GM12878 (cell line): ENCODE results near the gene CMTM4. TPM values are rescaled to one million over a fixed set of nuclear protein-coding genes. Genes with fewer than 3 reads are reported as not detected.

Experiments used
- ATAC-seq: fragments of 200-7000 bp; cut with Tn5 transposase; 3 replicates; pipeline ENCODE4 v1.9.1; 2020; ENCODE audit warnings: mild to moderate bottlenecking, moderate library complexity
- BruUV-seq: library from RNA; stranded (reverse); fragments of 400-500 nt; replicated peaks from 2 replicates; lab custom pipeline; 2021; lab: Mats Ljungman, UMichigan
- CTCF ChIA-PET: fragments of 300-600 bp; sonication (Branson Sonifier 250); formaldehyde crosslinking; extraction: SDS; loops from one replicate; lab custom pipeline; 2021; ENCODE audit warnings: inconsistent platforms; lab: Yijun Ruan, JAX
- POLR2A ChIA-PET: fragments of 350-600 bp; formaldehyde crosslinking; extraction: SDS; loops from one replicate; lab custom pipeline; 2021; ENCODE audit warnings: inconsistent platforms; lab: Charles Lee
- RAD21 ChIA-PET: fragments of 300-600 bp; sonication (Branson Sonifier 250); formaldehyde crosslinking; loops from one replicate; lab custom pipeline; 2023; ENCODE audit warnings: antibody characterized with exemption; ENCODE audit not compliant: unreplicated experiment; lab: Charles Lee
- SMC1A ChIA-PET: fragments of 300-600 bp; sonication (Branson Sonifier 250); formaldehyde crosslinking; loops from one replicate; lab custom pipeline; 2023; ENCODE audit not compliant: unreplicated experiment, uncharacterized antibody; lab: Charles Lee
- DNase-seq: peaks from one replicate; pipeline ENCODE4 v3.0.0-alpha.2; 2011; ENCODE audit warnings: low read depth, low spot score
- FAIRE-seq: peaks from 3 replicates; lab custom pipeline; 2011; peaks lifted over from hg19 to GRCh38; lab: Jason Lieb, UNC
- H2AFZ ChIP-seq: 2 replicates; pipeline ENCODE4 v1.6.0; 2011; ENCODE audit warnings: low read depth, low read length, control low read depth; ENCODE audit not compliant: control insufficient read depth
- H3K27ac ChIP-seq: 2 replicates; pipeline ENCODE4 v1.5.1; 2011; ENCODE audit warnings: control low read depth; ENCODE audit not compliant: control insufficient read depth, insufficient read depth
- H3K27me3 ChIP-seq, 2 experiments: replicated peaks in 1 of 2; 2 replicates each; pipeline versions ENCODE4 v1.6.0 to v1.6.1; 2011; ENCODE audit warnings: low read length in 1 of 2; ENCODE audit not compliant: control insufficient read depth in 2 of 2, insufficient read depth in 2 of 2
- H3K36me3 ChIP-seq, 2 experiments: 2 replicates each; pipeline ENCODE4 v1.5.1; 2011; ENCODE audit warnings: low read length in 1 of 2; ENCODE audit not compliant: control insufficient read depth in 2 of 2, insufficient read depth in 2 of 2
- H3K4me1 ChIP-seq: 2 replicates; pipeline ENCODE4 v1.6.1; 2011; ENCODE audit warnings: mild to moderate bottlenecking, low read length, moderate library complexity, mixed read lengths; ENCODE audit not compliant: control insufficient read depth, insufficient read depth
- H3K4me2 ChIP-seq: 2 replicates; pipeline ENCODE4 v1.6.0; 2011; ENCODE audit warnings: control low read depth; ENCODE audit not compliant: control insufficient read depth, insufficient read depth
- H3K4me3 ChIP-seq: fragments of 200-600 bp; sonication (generic); 2 replicates; pipeline ENCODE4 v1.5.1; 2016
- H3K79me2 ChIP-seq: 2 replicates; pipeline ENCODE4 v1.6.0; 2011; ENCODE audit warnings: low read length; ENCODE audit not compliant: control insufficient read depth, insufficient read depth
- H3K9ac ChIP-seq: 2 replicates; pipeline ENCODE4 v1.8.0; 2011; ENCODE audit warnings: low read length, control low read depth, mixed read lengths; ENCODE audit not compliant: control insufficient read depth, insufficient read depth
- H3K9me3 ChIP-seq: replicated peaks from 3 replicates; pipeline ENCODE4 v1.5.1; 2011; ENCODE audit warnings: mild to moderate bottlenecking, low read length; ENCODE audit not compliant: control insufficient read depth, insufficient read depth
- H4K20me1 ChIP-seq: 2 replicates; pipeline ENCODE4 v1.6.0; 2011; ENCODE audit not compliant: control insufficient read depth, insufficient read depth
- CBX5 ChIP-seq: sonication (generic); IDR thresholded peaks from 2 replicates; pipeline ENCODE4 v1.6.1; 2016; ENCODE audit warnings: low read depth, moderate library complexity, mild to moderate bottlenecking, inconsistent platforms
- CHD2 ChIP-seq: IDR thresholded peaks from 2 replicates; pipeline ENCODE4 v1.6.1; 2011; ENCODE audit warnings: low read depth, low read length, improper control_type of control experiment, borderline replicate concordance
- EP300 ChIP-seq, 2 experiments: fragments of 150-350 bp in 1 of 2; IDR thresholded peaks; 2 replicates each; pipeline ENCODE4 v1.6.1; 2011 to 2012; ENCODE audit warnings: low read depth in 2 of 2, low read length in 2 of 2, borderline replicate concordance in 1 of 2, improper control_type of control experiment in 1 of 2, inconsistent platforms in 1 of 2; ENCODE audit not compliant: control insufficient read depth in 1 of 2
- GATAD2B ChIP-seq: fragments of 450-650 bp; conservative IDR thresholded peaks from 2 replicates; pipeline ENCODE4 v1.6.1; 2017; ENCODE audit warnings: low read depth, mild to moderate bottlenecking, moderate library complexity
- MAX ChIP-seq: IDR thresholded peaks from 2 replicates; pipeline ENCODE4 v1.6.1; 2012; ENCODE audit warnings: low read depth, low read length, improper control_type of control experiment
- MTA2 ChIP-seq: fragments of 450-650 bp; IDR thresholded peaks from 2 replicates; pipeline ENCODE4 v1.6.1; 2016; ENCODE audit warnings: low read depth, mild to moderate bottlenecking, moderate library complexity
- MXI1 ChIP-seq: fragments of 150-350 bp; IDR thresholded peaks from 2 replicates; pipeline ENCODE4 v1.6.1; 2011; ENCODE audit warnings: low read depth, mild to moderate bottlenecking, inconsistent platforms, low read length, improper control_type of control experiment
- NFYA ChIP-seq: IDR thresholded peaks from 2 replicates; pipeline ENCODE4 v1.6.1; 2011; ENCODE audit warnings: low read depth, mild to moderate bottlenecking, low read length, improper control_type of control experiment, borderline replicate concordance
- NR2C1 ChIP-seq: fragments of 450-650 bp; IDR thresholded peaks from 2 replicates; pipeline ENCODE4 v1.6.1; 2017; ENCODE audit warnings: antibody characterized with exemption, mild to moderate bottlenecking, moderate library complexity
- SIX5 ChIP-seq: IDR thresholded peaks from 2 replicates; pipeline ENCODE4 v1.6.1; 2011; ENCODE audit warnings: mild to moderate bottlenecking, low read depth, low read length, moderate library complexity; ENCODE audit not compliant: severe bottlenecking
- SMAD1 ChIP-seq: fragments of 450-650 bp; IDR thresholded peaks from 2 replicates; pipeline ENCODE4 v1.6.1; 2018; ENCODE audit warnings: mild to moderate bottlenecking, low read depth; ENCODE audit not compliant: partially characterized antibody
- TCF12 ChIP-seq: IDR thresholded peaks from 2 replicates; pipeline ENCODE4 v1.6.1; 2011; ENCODE audit warnings: low read depth, mild to moderate bottlenecking, low read length
- TCF3 ChIP-seq: IDR thresholded peaks from 2 replicates; pipeline ENCODE4 v1.6.1; 2012; ENCODE audit warnings: low read depth, mild to moderate bottlenecking, low read length, borderline replicate concordance; ENCODE audit not compliant: insufficient read depth
- ZBED1 ChIP-seq: IDR thresholded peaks from 2 replicates; pipeline ENCODE4 v1.6.1; 2016; ENCODE audit warnings: borderline replicate concordance
- WGBS: methylation state at CpG from one replicate; pipeline ENCODE4 v1.1.6; 2016; ENCODE audit warnings: low lambda C conversion rate; ENCODE audit not compliant: insufficient replicate concordance, insufficient coverage; ENCODE audit errors: missing lambda C conversion rate; 5-methylcytosine and 5-hydroxymethylcytosine counted together
- in situ Hi-C: fragments of 300-500 bp; cut with MboI; formaldehyde crosslinking; loops from 9 replicates; pipeline ENCODE4 v1.14.3; 2018; ENCODE audit warnings: mixed read lengths
- intact Hi-C: fragments of 100-400 bp; cut with micrococcal nuclease; formaldehyde crosslinking; loops from one replicate; pipeline ENCODE4 v1.14.2; 2022; ENCODE audit not compliant: unreplicated experiment
- polyA plus RNA-seq, 11 experiments: library from polyadenylated mRNA; depleted of rRNA in 4 of 11; unstranded in 6 of 11; stranded (reverse) in 5 of 11; fragments of >200 nt; fragmentation: Nextera tagmentation in 4 of 11; fragmentation: Illumina TruSeq in 1 of 11; extraction: Ambion mirVana in 4 of 11; extraction: Trizol in 1 of 11; gene quantifications; 1 replicate in 1 of 11; 2 replicates in 10 of 11; pipeline versions ENCODE4 v1.2.1 to v1.2.3, GENCODE V29; 2011 to 2016; ENCODE audit warnings: inconsistent platforms in 2 of 11, missing spikeins in 2 of 11, low read depth in 1 of 11
- total RNA-seq, 4 experiments: library from RNA; depleted of rRNA in 3 of 4; stranded (reverse); fragments of >200 nt in 3 of 4; fragmentation: Illumina TruSeq in 1 of 4; extraction: Trizol in 1 of 4; gene quantifications; 2 replicates each; pipeline versions ENCODE4 v1.2.1 to v1.2.3, GENCODE V29; 2013 to 2021
- TF ChIP-seq, protein P1 (sequence below): fragments of 450-650 bp; IDR thresholded peaks from 2 replicates; pipeline ENCODE4 v1.6.1; 2018; ENCODE audit warnings: mild to moderate bottlenecking, low read depth, moderate library complexity; ENCODE audit not compliant: partially characterized antibody

CMTM4 gene
- total and polyA plus RNA-seq, 10 of the 15 experiments (the other 5 are each of a cell fraction or from before 2014, with no cell fraction given) = 0.02 to 0.43 (median 0.15) TPM; not detected in 2

- in situ Hi-C loops = no loop called here
- H3K27me3 ChIP-seq = no peaks in the 10 kb centered on the region
- ATAC-seq = no peak
- FAIRE-seq = no peak
- H3K9ac ChIP-seq = no peak overlapping the region
- no peak overlapping the region for H3K4me2 ChIP-seq
- no peaks in the 10 kb centered on the region for H4K20me1 ChIP-seq
- no peak overlapping the region for H2AFZ ChIP-seq
- BruUV-seq = no TSS peak
- ChIA-PET RAD21 (interaction anchor here (0.7 kb wide), 1 partner anchor 30 kb away, joined by 4 read pairs; no protein-coding TSS in a partner anchor), POLR2A (interaction anchor here (0.6 kb wide), 1 partner anchor 428 kb away, joined by 6 read pairs; no protein-coding TSS in a partner anchor), CTCF (interaction anchor here (1.0 to 1.5 kb wide), 2 partner anchors 9 kb away, joined by 3 read pairs; no protein-coding TSS in a partner anchor), SMC1A (interaction anchor here (1.0 kb wide), 2 partner anchors 9 to 137 kb away, joined by 3 read pairs; no protein-coding TSS in a partner anchor)
- no peak for DNase-seq
- intact Hi-C loops = no loop called here
- H3K27ac ChIP-seq = no peak overlapping the region
- H3K79me2 ChIP-seq = no peaks in the 10 kb centered on the region
- 7% methylated on average over 4 of the region's 4 CpGs for WGBS
- peaks cover 14% of the 10 kb centered on the region; the same call in 2 of the 3 replicates for H3K9me3 ChIP-seq
- no peak for TF ChIP-seq TCF3
- no peak for TF ChIP-seq MXI1
- TF ChIP-seq ZBED1 = no peak
- TF ChIP-seq TCF12 = no peak
- no peak for TF ChIP-seq GATAD2B
- no peak for TF ChIP-seq NR2C1
- TF ChIP-seq CBX5 = no peak
- H3K36me3 ChIP-seq = no peaks in the 10 kb centered on the region
- H3K4me3 ChIP-seq = no peak overlapping the region
- H3K4me1 ChIP-seq = peaks cover 20% of the 10 kb centered on the region
Measured at GRCh38 chr16:66599726-66600125, 96.8 kb downstream of the CMTM4 start.

DNA sequence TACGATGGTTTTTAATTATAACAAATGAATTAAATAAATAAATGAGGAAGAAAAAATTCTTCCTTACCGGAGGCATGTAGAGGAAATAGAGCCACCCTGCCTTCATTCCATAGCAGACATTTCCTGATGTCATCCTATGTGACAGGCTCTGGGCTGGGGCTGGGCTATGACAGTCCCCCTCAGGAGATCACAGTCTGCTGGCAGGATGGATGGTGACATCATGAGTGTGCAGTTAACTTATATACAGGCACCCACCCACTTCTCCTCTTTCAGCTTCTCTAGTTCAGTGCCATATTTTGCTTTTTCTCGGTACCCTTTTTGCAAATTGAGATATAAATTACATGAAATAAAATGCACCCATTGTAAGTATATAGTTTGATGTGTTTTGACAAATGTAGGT lies 98.4 kb downstream of the CMTM4 start:
- BruUV-seq = no TSS peak
- Histone ChIP-seq H2AFZ (no peak overlapping the region), H3K27me3 (no peaks in the 10 kb centered on the region), H3K4me1 (peaks cover 12% of the 10 kb centered on the region), H3K36me3 (no peaks in the 10 kb centered on the region), H3K4me3 (no peak overlapping the region), H4K20me1 (no peaks in the 10 kb centered on the region), H3K27ac (no peak overlapping the region), H3K79me2 (no peaks in the 10 kb centered on the region), H3K9ac (no peak overlapping the region), H3K4me2 (no peak overlapping the region), H3K9me3 (peaks cover 14% of the 10 kb centered on the region; the same call in 2 of the 3 replicates)
- DNase-seq (no peak), ATAC-seq (peak; percentile 23; the same call in 1 of the 3 replicates), FAIRE-seq (no peak)
- ChIA-PET SMC1A (interaction anchor here (1.2 kb wide), 1 partner anchor 9 kb away, joined by 3 read pairs; no protein-coding TSS in a partner anchor), CTCF (interaction anchor here (0.7 to 1.2 kb wide), 4 partner anchors 9 to 270 kb away, joined by 3 to 4 read pairs (median 4); no protein-coding TSS in a partner anchor), RAD21 (interaction anchor here (1.0 kb wide), 1 partner anchor 36 kb away, joined by 3 read pairs; no protein-coding TSS in a partner anchor), POLR2A (interaction anchor here (0.8 kb wide), 1 partner anchor 46 kb away, joined by 3 read pairs; the partner anchor contains the start of gene CKLF)
- WGBS = 51% methylated on average over 3 of the region's 3 CpGs
- intact Hi-C loops = no loop called here
- in situ Hi-C loops = no loop called here
- TF ChIP-seq NFYA (no peak), MTA2 (no peak), SMAD1 (no peak), EP300 (IDR thresholded peaks at IDR 0.05; ENCODE audit: borderline replicate concordance in 1 of 2, control insufficient read depth in 1 of 2, low read depth in 2 of 2, low read length in 2 of 2) (no peak), MAX (no peak), CHD2 (no peak), SIX5 (no peak)
- TF ChIP-seq, protein P1, sequence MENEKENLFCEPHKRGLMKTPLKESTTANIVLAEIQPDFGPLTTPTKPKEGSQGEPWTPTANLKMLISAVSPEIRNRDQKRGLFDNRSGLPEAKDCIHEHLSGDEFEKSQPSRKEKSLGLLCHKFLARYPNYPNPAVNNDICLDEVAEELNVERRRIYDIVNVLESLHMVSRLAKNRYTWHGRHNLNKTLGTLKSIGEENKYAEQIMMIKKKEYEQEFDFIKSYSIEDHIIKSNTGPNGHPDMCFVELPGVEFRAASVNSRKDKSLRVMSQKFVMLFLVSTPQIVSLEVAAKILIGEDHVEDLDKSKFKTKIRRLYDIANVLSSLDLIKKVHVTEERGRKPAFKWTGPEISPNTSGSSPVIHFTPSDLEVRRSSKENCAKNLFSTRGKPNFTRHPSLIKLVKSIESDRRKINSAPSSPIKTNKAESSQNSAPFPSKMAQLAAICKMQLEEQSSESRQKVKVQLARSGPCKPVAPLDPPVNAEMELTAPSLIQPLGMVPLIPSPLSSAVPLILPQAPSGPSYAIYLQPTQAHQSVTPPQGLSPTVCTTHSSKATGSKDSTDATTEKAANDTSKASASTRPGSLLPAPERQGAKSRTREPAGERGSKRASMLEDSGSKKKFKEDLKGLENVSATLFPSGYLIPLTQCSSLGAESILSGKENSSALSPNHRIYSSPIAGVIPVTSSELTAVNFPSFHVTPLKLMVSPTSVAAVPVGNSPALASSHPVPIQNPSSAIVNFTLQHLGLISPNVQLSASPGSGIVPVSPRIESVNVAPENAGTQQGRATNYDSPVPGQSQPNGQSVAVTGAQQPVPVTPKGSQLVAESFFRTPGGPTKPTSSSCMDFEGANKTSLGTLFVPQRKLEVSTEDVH = no peak
